ENCODE data around the gene PTPRN2.

Gene PTPRN2

GRCh38 chr7:157772486-157773130, 815.0 kb downstream of the PTPRN2 start:
- DNase-seq, result no peak

GRCh38 chr7:157771689-157772088, 815.9 kb downstream of the PTPRN2 start:
- no peak for DNase-seq

- DNase-seq, result no peak
These were observed 816.8 kb downstream of the PTPRN2 start for GRCh38 chr7:157770716-157771320.

GRCh38 chr7:157769526-157770215, 818.0 kb downstream of the PTPRN2 start:
- no peak for DNase-seq

- DNase-seq, result no peak
These were observed 818.5 kb downstream of the PTPRN2 start for GRCh38 chr7:157769086-157769485.

GRCh38 chr7:157768198-157768597, 819.4 kb downstream of the PTPRN2 start:
- no peak for DNase-seq

- DNase-seq, result no peak
These were observed 820.0 kb downstream of the PTPRN2 start for GRCh38 chr7:157767506-157768197.

- no peak for DNase-seq
These were observed 821.5 kb downstream of the PTPRN2 start for GRCh38 chr7:157766098-157766497.

GRCh38 chr7:157764946-157765537, 822.6 kb downstream of the PTPRN2 start:
- no peak for DNase-seq

- DNase-seq, result no peak
These were observed 823.4 kb downstream of the PTPRN2 start for GRCh38 chr7:157764193-157764592.

GRCh38 chr7:157763279-157764000, 824.2 kb downstream of the PTPRN2 start:
- DNase-seq, result no peak

- no peak for DNase-seq
These were observed 824.8 kb downstream of the PTPRN2 start for GRCh38 chr7:157762824-157763223.

GRCh38 chr7:157760004-157760730, 827.5 kb downstream of the PTPRN2 start:
- DNase-seq, result no peak

- DNase-seq, result no peak
These were observed 828.3 kb downstream of the PTPRN2 start for GRCh38 chr7:157759246-157759805.

GRCh38 chr7:157758468-157759245, 829.0 kb downstream of the PTPRN2 start:
- no peak for DNase-seq

- DNase-seq, result no peak
These were observed 829.7 kb downstream of the PTPRN2 start for GRCh38 chr7:157757776-157758467.

GRCh38 chr7:157757211-157757610, 830.4 kb downstream of the PTPRN2 start:
- DNase-seq, result no peak

GRCh38 chr7:157755741-157756140, 831.9 kb downstream of the PTPRN2 start:
- DNase-seq, result no peak

- no peak for DNase-seq
These were observed 833.2 kb downstream of the PTPRN2 start for GRCh38 chr7:157754416-157754790.
